RWPE1 (cell line): ENCODE data around the gene DDX24.
A peak's percentile ranks its signal among the peaks of the same experiment; 100 is the strongest.

Experiments
- CTCF ChIA-PET: fragments of 350-600 bp; sonication (Branson Sonifier 250); formaldehyde crosslinking; extraction: SDS; loops from one replicate; lab custom pipeline; 2021; lab: Yijun Ruan, JAX
- POLR2A ChIA-PET: fragments of 400-600 bp; formaldehyde crosslinking; extraction: SDS; loops from one replicate; lab custom pipeline; 2020; ENCODE audit warnings: antibody characterized with exemption; ENCODE audit not compliant: low non-redundant PET; lab: Yijun Ruan, JAX
- DNase-seq: peaks from one replicate; pipeline ENCODE4 v3.0.0; 2012; ENCODE audit warnings: low spot score
- H3K27ac ChIP-seq: fragments of 450-650 bp; 2 replicates; pipeline ENCODE4 v1.5.1; 2017
- CTCF ChIP-seq: fragments of 450-650 bp; conservative IDR thresholded peaks from 2 replicates; pipeline ENCODE4 v1.5.1; 2017; ENCODE audit warnings: low read depth, mild to moderate bottlenecking

The DDX24 gene

DNA sequence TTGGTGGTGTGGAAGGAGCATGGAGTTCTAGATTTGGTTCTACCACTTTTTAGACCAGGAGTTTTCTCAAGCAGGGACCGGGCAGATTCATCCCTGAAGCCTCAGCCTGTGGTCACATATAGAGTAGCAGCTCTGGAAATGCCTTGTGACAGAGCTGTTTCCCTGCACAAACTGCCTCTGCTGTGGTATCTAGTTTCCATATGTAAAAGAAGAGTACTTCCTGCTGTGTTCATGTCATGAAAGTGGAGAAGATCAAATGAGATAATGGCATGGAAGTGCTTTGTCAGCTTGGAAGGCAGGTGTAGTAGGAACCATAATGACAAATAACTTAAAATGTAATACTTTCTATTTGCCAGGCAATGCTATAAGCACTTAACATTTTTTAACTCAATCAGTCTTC, 28.8 kb downstream of the DDX24 start:
- TF ChIP-seq CTCF: no peak
- H3K27ac ChIP-seq: 0 out of 2 replicates have a peak overlapping the region, but pooled peaks have one; percentile 11
- ChIA-PET CTCF (interaction anchor here (0.5 kb wide), 1 partner anchor 31 kb away, joined by 3 read pairs; no protein-coding TSS in a partner anchor), POLR2A (no interaction called here)
- DNase-seq: no peak

DNA sequence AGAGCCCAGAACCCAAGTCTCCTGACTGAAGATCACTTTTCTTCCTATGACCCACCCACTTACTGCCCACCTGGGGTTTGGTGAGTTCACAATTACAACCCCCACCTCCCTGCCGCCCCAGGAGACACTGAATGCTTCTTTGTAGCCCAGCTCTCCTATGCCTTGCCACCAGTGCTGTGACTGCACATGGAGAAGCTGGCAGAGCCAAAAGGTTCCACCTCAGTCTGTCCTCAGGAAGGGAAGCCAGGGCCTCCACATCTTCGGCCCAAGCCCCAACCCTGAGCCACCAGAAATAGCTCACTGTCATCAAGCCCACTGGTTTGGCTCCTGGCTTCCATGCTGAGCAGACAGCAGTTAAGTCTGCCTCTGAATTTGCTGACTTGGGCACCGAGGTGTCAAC, 29.2 kb downstream of the DDX24 start:
- POLR2A ChIA-PET: no interaction called here

GRCh38 chr14:94051115-94051514, 29.9 kb downstream of the DDX24 start:
- POLR2A ChIA-PET: no interaction called here
- CTCF ChIA-PET: interaction anchor here (0.6 to 1.3 kb wide), 2 partner anchors 15 to 100 kb away, joined by 4 read pairs; no protein-coding TSS in a partner anchor
- H3K27ac ChIP-seq: no peak overlapping the region
- 0 out of 2 replicates have a peak, but pooled peaks have one; percentile 7 for TF ChIP-seq CTCF
- DNase-seq: no peak

More for the DNA sequence above, 29.2 kb downstream of the DDX24 start:
- no peak for TF ChIP-seq CTCF
- CTCF ChIA-PET: interaction anchor here (0.5 to 1.3 kb wide), 2 partner anchors 16 to 31 kb away, joined by 3 to 4 read pairs; no protein-coding TSS in a partner anchor
- no peak for DNase-seq
- H3K27ac ChIP-seq: 0 out of 2 replicates have a peak overlapping the region, but pooled peaks have one; percentile 11

- CTCF ChIA-PET: interaction anchor here (0.6 to 2.1 kb wide), 3 partner anchors 15 to 100 kb away, joined by 4 to 8 read pairs (median 4); no protein-coding TSS in a partner anchor
- POLR2A ChIA-PET: no interaction called here
- no peak for TF ChIP-seq CTCF
- H3K27ac ChIP-seq: peak overlapping the region; percentile 12; the same call in 1 of the 2 replicates
- DNase-seq: no peak
These were observed 30.6 kb downstream of the DDX24 start for GRCh38 chr14:94050231-94050880.

GRCh38 chr14:94049625-94050023, 31.4 kb downstream of the DDX24 start:
- no peak for TF ChIP-seq CTCF
- ChIA-PET POLR2A (no interaction called here), CTCF (interaction anchor here (2.1 kb wide), 1 partner anchor 87 kb away, joined by 8 read pairs; no protein-coding TSS in a partner anchor)
- H3K27ac ChIP-seq: no peak overlapping the region
- no peak for DNase-seq

DNA sequence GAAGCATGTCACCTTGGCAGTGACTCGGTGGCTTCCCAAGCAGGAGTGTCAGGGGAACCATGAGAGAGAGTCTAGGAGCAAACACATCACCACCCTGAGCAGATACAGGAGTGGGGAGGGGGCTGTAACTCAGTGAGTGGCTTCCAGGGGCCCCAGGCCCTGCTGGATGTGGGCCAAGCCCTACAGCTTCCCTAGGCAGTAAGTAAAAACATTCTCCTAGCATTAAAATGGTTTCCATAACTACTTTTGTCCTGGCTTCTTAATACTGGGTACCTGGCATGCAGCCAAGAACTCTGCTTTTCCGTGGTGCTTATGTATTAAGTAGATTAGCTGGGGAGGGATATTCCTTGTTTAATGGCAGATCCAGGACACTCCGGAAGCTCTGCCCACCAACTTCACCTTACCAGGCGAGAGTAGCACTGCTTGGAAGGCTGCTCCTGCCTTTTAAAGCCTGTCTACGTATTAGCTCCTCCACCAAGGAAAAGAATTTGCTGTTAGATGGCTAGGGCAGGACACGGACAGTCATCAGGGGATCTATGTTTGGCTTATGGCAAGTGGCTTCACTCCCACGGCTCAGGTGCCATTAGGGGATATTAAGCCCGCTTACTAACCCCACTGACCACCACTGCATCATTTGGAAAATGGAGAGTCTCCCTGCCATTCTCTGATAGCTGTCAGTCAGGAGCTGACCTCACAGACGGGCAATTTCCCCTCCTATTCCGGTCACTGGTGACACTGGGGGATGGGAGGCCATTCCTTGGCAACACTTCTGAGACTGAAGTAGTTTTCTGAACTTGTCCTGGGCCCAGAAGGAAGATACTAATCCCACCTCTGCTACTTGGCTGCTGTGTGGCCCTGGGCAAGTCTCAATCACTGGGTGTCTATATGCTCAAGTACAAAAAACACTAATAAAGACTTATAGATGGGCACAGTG, 32.0 kb downstream of the DDX24 start:
- TF ChIP-seq CTCF: no peak
- ChIA-PET POLR2A (no interaction called here), CTCF (interaction anchor here (2.1 kb wide), 1 partner anchor 88 kb away, joined by 8 read pairs; no protein-coding TSS in a partner anchor)
- DNase-seq: no peak
- no peak overlapping the region for H3K27ac ChIP-seq
